GM23338 (cell line): ENCODE results near the gene CTNNA3. TPM values are rescaled to one million over a fixed set of nuclear protein-coding genes. Genes with fewer than 3 reads are reported as not detected.

Experiments used
- ATAC-seq: fragments of 200-7000 bp; cut with Tn5 transposase; 3 replicates; pipeline ENCODE4 v1.9.1; 2020
- DNase-seq: peaks from one replicate; pipeline ENCODE4 v3.0.0-alpha.2; 2015; ENCODE audit warnings: low spot score
- H2AFZ ChIP-seq: fragments of 200-600 bp; sonication (generic); 2 replicates; pipeline ENCODE4 v1.8.0; 2016; ENCODE audit warnings: antibody characterized with exemption, mild to moderate bottlenecking, moderate library complexity
- H3F3A ChIP-seq: fragments of 200-600 bp; sonication (generic); replicated peaks from 2 replicates; pipeline ENCODE4 v1.8.0; 2017; ENCODE audit warnings: antibody characterized with exemption, mixed run types, low read depth
- H3K27ac ChIP-seq: fragments of 200-600 bp; sonication (generic); 2 replicates; pipeline ENCODE4 v1.6.1; 2016; ENCODE audit warnings: low read depth
- H3K27me3 ChIP-seq: fragments of 200-600 bp; sonication (generic); 2 replicates; pipeline ENCODE4 v1.8.0; 2016; ENCODE audit warnings: mild to moderate bottlenecking, mixed run types, moderate library complexity; ENCODE audit not compliant: insufficient read depth
- H3K36me3 ChIP-seq: fragments of 200-600 bp; sonication (generic); 2 replicates; pipeline ENCODE4 v1.8.0; 2016; ENCODE audit warnings: mild to moderate bottlenecking; ENCODE audit not compliant: insufficient read depth
- H3K4me1 ChIP-seq: fragments of 200-600 bp; sonication (generic); 2 replicates; pipeline ENCODE4 v1.8.0; 2016; ENCODE audit warnings: mild to moderate bottlenecking, moderate library complexity; ENCODE audit not compliant: insufficient read depth
- H3K4me2 ChIP-seq: fragments of 200-600 bp; sonication (generic); 2 replicates; pipeline ENCODE4 v1.7.1; 2017; ENCODE audit warnings: mixed run types
- H3K4me3 ChIP-seq: fragments of 200-600 bp; sonication (generic); 2 replicates; pipeline ENCODE4 v1.6.1; 2016; ENCODE audit warnings: mixed run types
- H3K79me2 ChIP-seq: fragments of 200-600 bp; sonication (generic); replicated peaks from 2 replicates; pipeline ENCODE4 v1.8.0; 2017; ENCODE audit warnings: mild to moderate bottlenecking; ENCODE audit not compliant: insufficient read depth
- H3K9me2 ChIP-seq: fragments of 200-600 bp; sonication (generic); 2 replicates; pipeline ENCODE4 v1.8.0; 2017; ENCODE audit not compliant: insufficient read depth
- H4K20me1 ChIP-seq: fragments of 200-600 bp; sonication (generic); replicated peaks from 2 replicates; pipeline ENCODE4 v1.8.0; 2017; ENCODE audit warnings: mild to moderate bottlenecking; ENCODE audit not compliant: insufficient read depth
- H3K27ac Mint-ChIP-seq: 2 replicates; pipeline ENCODE4 v1.8.0; 2020; ENCODE audit warnings: inconsistent platforms, mild to moderate bottlenecking, moderate library complexity, mixed read lengths
- H3K27me3 Mint-ChIP-seq: 3 replicates; pipeline ENCODE4 v1.8.0; 2022; ENCODE audit warnings: low read depth, mild to moderate bottlenecking, moderate library complexity, mixed read lengths, inconsistent platforms; ENCODE audit not compliant: insufficient read depth, poor library complexity
- H3K36me3 Mint-ChIP-seq: 3 replicates; pipeline ENCODE4 v1.8.0; 2021; ENCODE audit warnings: low read depth, mild to moderate bottlenecking, inconsistent platforms, moderate library complexity, mixed read lengths
- H3K4me1 Mint-ChIP-seq: 3 replicates; pipeline ENCODE4 v1.8.0; 2020; ENCODE audit warnings: mild to moderate bottlenecking, inconsistent platforms, mixed read lengths
- H3K4me3 Mint-ChIP-seq: 3 replicates; pipeline ENCODE4 v1.8.0; 2021; ENCODE audit warnings: moderate library complexity, mild to moderate bottlenecking, inconsistent platforms, mixed read lengths
- H3K9me3 Mint-ChIP-seq: 3 replicates; pipeline ENCODE4 v1.8.0; 2020; ENCODE audit warnings: moderate library complexity, mild to moderate bottlenecking, inconsistent platforms, mixed read lengths
- CREB1 ChIP-seq: fragments of 250-450 bp; sonication (Bioruptor Pico); IDR thresholded peaks from 2 replicates; pipeline ENCODE4 v1.5.0; 2020; ENCODE audit warnings: low read depth, mild to moderate bottlenecking, moderate library complexity
- EZH2 ChIP-seq: fragments of 200-600 bp; sonication (generic); IDR thresholded peaks from one replicate; pipeline ENCODE4 v1.8.0; 2017; ENCODE audit warnings: antibody characterized with exemption, mild to moderate bottlenecking, low read depth; ENCODE audit not compliant: unreplicated experiment
- EZH2phosphoT487 ChIP-seq: fragments of 200-600 bp; sonication (generic); IDR thresholded peaks from one replicate; pipeline ENCODE4 v1.8.1; 2018; ENCODE audit warnings: antibody characterized with exemption; ENCODE audit not compliant: unreplicated experiment
- NANOG ChIP-seq: IDR thresholded peaks from 2 replicates; pipeline ENCODE4 v1.6.1; 2016; ENCODE audit warnings: antibody characterized with exemption, borderline replicate concordance
- REST ChIP-seq: IDR thresholded peaks from one replicate; pipeline ENCODE4 v1.6.1; 2018; ENCODE audit warnings: antibody characterized with exemption; ENCODE audit not compliant: unreplicated experiment
- ZNF331 ChIP-seq: fragments of 250-450 bp; sonication (Bioruptor Pico); IDR thresholded peaks from 2 replicates; pipeline ENCODE4 v1.5.0; 2020; ENCODE audit warnings: low read depth, mild to moderate bottlenecking, moderate library complexity
- polyA plus RNA-seq: library from polyadenylated mRNA; unstranded; fragments of >200 nt; fragmentation: Nextera tagmentation; extraction: Ambion mirVana; gene quantifications from 2 replicates; pipeline ENCODE4 v1.2.1, GENCODE V29; 2016
- total RNA-seq: library from RNA; depleted of rRNA; stranded (reverse); fragments of >200 nt; shearing (Covaris generic); gene quantifications from 2 replicates; pipeline ENCODE4 v1.2.3, GENCODE V29; 2014
- TF ChIP-seq, protein P1 (sequence below): IDR thresholded peaks from 2 replicates; pipeline ENCODE4 v1.6.1; 2016; ENCODE audit warnings: antibody characterized with exemption

Gene CTNNA3
- total and polyA plus RNA-seq, 2 experiments from 2014 or later: 0.71 to 3.3 TPM

GRCh38 chr10:66151346-66151745 lies 1544.6 kb downstream of the CTNNA3 start (continued):
- no peak for TF ChIP-seq REST

DNA sequence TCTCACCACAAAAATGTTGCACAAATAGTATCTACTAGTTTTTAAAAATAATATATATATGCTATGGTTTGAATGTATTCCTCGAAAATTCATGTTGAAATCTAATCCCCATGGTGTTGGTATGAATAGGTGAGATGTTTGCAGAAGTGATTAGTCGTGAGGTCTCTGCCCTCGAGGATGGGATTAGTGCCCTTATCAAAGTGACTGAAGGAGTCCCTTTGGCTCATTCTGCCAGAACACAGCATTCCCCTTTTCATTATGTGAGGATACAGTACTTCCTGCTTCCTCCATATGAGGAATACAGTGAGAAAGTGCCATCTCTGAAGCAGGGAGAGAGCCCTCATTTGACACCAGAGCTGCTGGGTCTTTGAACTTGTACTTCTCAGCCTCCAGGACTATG lies 1547.7 kb downstream of the CTNNA3 start:
- no peak overlapping the region for H3K27ac ChIP-seq
- Mint-ChIP-seq H3K4me1 (no peaks in the 10 kb centered on the region), H3K27ac (no peak overlapping the region), H3K4me3 (no peak overlapping the region), H3K9me3 (no peaks in the 10 kb centered on the region), H3K27me3 (no peaks in the 10 kb centered on the region), H3K36me3 (no peaks in the 10 kb centered on the region; the same call in 2 of the 3 replicates)
- H3K36me3 ChIP-seq: no peaks in the 10 kb centered on the region
- H3K4me1 ChIP-seq: no peaks in the 10 kb centered on the region
- ATAC-seq (no peak), DNase-seq (no peak)
- no peak overlapping the region for H2AFZ ChIP-seq
- H3K27me3 ChIP-seq: no peaks in the 10 kb centered on the region
- H3F3A ChIP-seq: no peaks in the 10 kb centered on the region
- H3K79me2 ChIP-seq: no peaks in the 10 kb centered on the region
- H3K9me2 ChIP-seq: no peaks in the 10 kb centered on the region
- H3K4me2 ChIP-seq: no peak overlapping the region
- H3K4me3 ChIP-seq: no peak overlapping the region
- H4K20me1 ChIP-seq: no peaks in the 10 kb centered on the region
- TF ChIP-seq NANOG (no peak), ZNF331 (no peak), EZH2 (no peak), CREB1 (CRISPR knock-in tag) (no peak), EZH2phosphoT487 (no peak)
- TF ChIP-seq, protein P1, sequence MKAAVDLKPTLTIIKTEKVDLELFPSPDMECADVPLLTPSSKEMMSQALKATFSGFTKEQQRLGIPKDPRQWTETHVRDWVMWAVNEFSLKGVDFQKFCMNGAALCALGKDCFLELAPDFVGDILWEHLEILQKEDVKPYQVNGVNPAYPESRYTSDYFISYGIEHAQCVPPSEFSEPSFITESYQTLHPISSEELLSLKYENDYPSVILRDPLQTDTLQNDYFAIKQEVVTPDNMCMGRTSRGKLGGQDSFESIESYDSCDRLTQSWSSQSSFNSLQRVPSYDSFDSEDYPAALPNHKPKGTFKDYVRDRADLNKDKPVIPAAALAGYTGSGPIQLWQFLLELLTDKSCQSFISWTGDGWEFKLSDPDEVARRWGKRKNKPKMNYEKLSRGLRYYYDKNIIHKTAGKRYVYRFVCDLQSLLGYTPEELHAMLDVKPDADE: no peak

- Histone ChIP-seq H3K36me3 (no peaks in the 10 kb centered on the region), H3K27ac (no peak overlapping the region), H4K20me1 (no peaks in the 10 kb centered on the region), H2AFZ (no peak overlapping the region), H3K27me3 (no peaks in the 10 kb centered on the region), H3K9me2 (no peaks in the 10 kb centered on the region), H3K4me1 (no peaks in the 10 kb centered on the region), H3F3A (no peaks in the 10 kb centered on the region), H3K4me3 (no peak overlapping the region), H3K79me2 (no peaks in the 10 kb centered on the region), H3K4me2 (no peak overlapping the region)
- Mint-ChIP-seq H3K27me3 (no peaks in the 10 kb centered on the region), H3K4me1 (no peaks in the 10 kb centered on the region), H3K9me3 (no peaks in the 10 kb centered on the region), H3K27ac (no peak overlapping the region), H3K4me3 (no peak overlapping the region), H3K36me3 (no peaks in the 10 kb centered on the region)
- DNase-seq: no peak
- ATAC-seq: no peak
- no peak for TF ChIP-seq EZH2
- TF ChIP-seq ZNF331: no peak
- TF ChIP-seq REST: no peak
Measured at GRCh38 chr10:66144016-66144415, 1552.0 kb downstream of the CTNNA3 start.
